Endothelial cell of umbilical vein (primary cell): ENCODE data around the gene RGS18. TPM values are rescaled to one million over a fixed set of nuclear protein-coding genes. Genes with fewer than 3 reads are reported as not detected.

Source experiments
- BruUV-seq: library from RNA; stranded (reverse); fragments of 400-500 nt; replicated peaks from 2 replicates; lab custom pipeline; 2021; lab: Mats Ljungman, UMichigan
- CTCF ChIA-PET: fragments of 300-600, 350-600 bp; sonication (Branson Sonifier 250); formaldehyde crosslinking; loops from one replicate; lab custom pipeline; 2021; ENCODE audit warnings: antibody characterized with exemption, inconsistent platforms; lab: Charles Lee
- POLR2A ChIA-PET: fragments of 300-600, 350-600 bp; sonication (Branson Sonifier 250); formaldehyde crosslinking; loops from one replicate; lab custom pipeline; 2021; ENCODE audit warnings: antibody characterized with exemption, inconsistent platforms; lab: Charles Lee
- DNase-seq: peaks from one replicate; pipeline ENCODE4 v3.0.0-alpha.2; 2011; ENCODE audit warnings: low read depth, low spot score
- FAIRE-seq: peaks from 2 replicates; lab custom pipeline; 2011; peaks lifted over from hg19 to GRCh38; lab: Jason Lieb, UNC
- H2AFZ ChIP-seq: 2 replicates; pipeline ENCODE4 v1.6.0; 2012; ENCODE audit warnings: low read depth, low read length, control low read depth, inconsistent platforms
- H3K27ac ChIP-seq: 2 replicates; pipeline ENCODE4 v1.5.1; 2011; ENCODE audit warnings: low read depth, mild to moderate bottlenecking, control low read depth, low read length, moderate library complexity; ENCODE audit not compliant: insufficient read depth
- H3K27me3 ChIP-seq, 2 experiments: 2 replicates each; pipeline versions ENCODE4 v1.6.0 to v1.6.1; 2011; ENCODE audit warnings: low read length in 2 of 2, mixed read lengths in 1 of 2; ENCODE audit not compliant: control insufficient read depth in 2 of 2, insufficient read depth in 2 of 2
- H3K36me3 ChIP-seq, 2 experiments: 2 replicates in 1 of 2; 3 replicates in 1 of 2; pipeline ENCODE4 v1.5.1; 2011; ENCODE audit warnings: low read length in 2 of 2, mild to moderate bottlenecking in 1 of 2, moderate library complexity in 1 of 2; ENCODE audit not compliant: control insufficient read depth in 2 of 2, insufficient read depth in 2 of 2; ENCODE audit errors: extremely low read depth in 1 of 2
- H3K4me1 ChIP-seq: 3 replicates; pipeline ENCODE4 v1.5.1; 2011; ENCODE audit warnings: mild to moderate bottlenecking, low read length; ENCODE audit not compliant: control insufficient read depth, insufficient read depth; ENCODE audit errors: extremely low read depth
- H3K4me2 ChIP-seq: 2 replicates; pipeline ENCODE4 v1.6.1; 2011; ENCODE audit warnings: low read length, control low read depth, mixed read lengths; ENCODE audit not compliant: insufficient read depth
- H3K4me3 ChIP-seq, 3 experiments: fragments of 200-600 bp in 1 of 3; sonication (generic), shearing (Covaris generic) in 1 of 3; replicated peaks in 1 of 3; 2 replicates each; pipeline ENCODE4 v1.5.1; 2011 to 2016; ENCODE audit warnings: control low read depth in 3 of 3, low read length in 3 of 3, mild to moderate bottlenecking in 2 of 3, inconsistent platforms in 1 of 3, low read depth in 1 of 3, moderate library complexity in 1 of 3; ENCODE audit not compliant: insufficient read depth in 1 of 3
- H3K79me2 ChIP-seq: 2 replicates; pipeline ENCODE4 v1.6.0; 2012; ENCODE audit warnings: low read length, inconsistent platforms; ENCODE audit not compliant: control insufficient read depth, insufficient read depth
- H3K9ac ChIP-seq: replicated peaks from 2 replicates; pipeline ENCODE3; 2011; ENCODE audit warnings: low read length, control low read depth; ENCODE audit not compliant: insufficient read depth; ENCODE audit errors: extremely low read depth
- H3K9me1 ChIP-seq: replicated peaks from 3 replicates; pipeline ENCODE4 v1.6.0; 2011; ENCODE audit warnings: mild to moderate bottlenecking, low read length; ENCODE audit not compliant: control insufficient read depth, insufficient read depth; ENCODE audit errors: extremely low read depth
- H3K9me3 ChIP-seq: replicated peaks from 2 replicates; pipeline ENCODE4 v1.5.1; 2012; ENCODE audit warnings: low read length, inconsistent platforms; ENCODE audit not compliant: control insufficient read depth, insufficient read depth
- H4K20me1 ChIP-seq: replicated peaks from 2 replicates; pipeline ENCODE3; 2011; ENCODE audit warnings: mild to moderate bottlenecking, low read length; ENCODE audit not compliant: control insufficient read depth, insufficient read depth; ENCODE audit errors: extremely low read depth
- CTCF ChIP-seq, 2 donors: IDR thresholded peaks; 1 replicate in 1 of 2; 2 replicates in 1 of 2; pipeline ENCODE4 v1.5.1; 2011; ENCODE audit warnings: low read length in 2 of 2, mild to moderate bottlenecking in 2 of 2, moderate library complexity in 2 of 2, control low read depth in 1 of 2, inconsistent platforms in 1 of 2, low read depth in 1 of 2; ENCODE audit not compliant: insufficient read depth in 1 of 2; ENCODE audit errors: extremely low read depth in 1 of 2
- EZH2 ChIP-seq: IDR thresholded peaks from 2 replicates; pipeline ENCODE4 v1.6.1; 2012; ENCODE audit warnings: borderline replicate concordance, low read depth, mild to moderate bottlenecking, moderate library complexity, low read length, inconsistent platforms; ENCODE audit not compliant: severe bottlenecking
- FOS ChIP-seq: IDR thresholded peaks from 2 replicates; pipeline ENCODE4 v1.6.1; 2011; ENCODE audit warnings: mild to moderate bottlenecking, low read length, moderate library complexity, borderline replicate concordance; ENCODE audit not compliant: insufficient read depth
- GATA2 ChIP-seq: IDR thresholded peaks from 2 replicates; pipeline ENCODE4 v1.7.0; 2011; ENCODE audit warnings: low read depth, mild to moderate bottlenecking, moderate library complexity, mixed read lengths, low read length; ENCODE audit not compliant: insufficient read length, insufficient read depth
- JUN ChIP-seq: IDR thresholded peaks from 2 replicates; pipeline ENCODE4 v1.6.1; 2011; ENCODE audit warnings: borderline replicate concordance, low read depth; ENCODE audit not compliant: insufficient read length, insufficient read depth
- MYC ChIP-seq: IDR thresholded peaks from one replicate; pipeline ENCODE4 v1.6.1; 2011; ENCODE audit warnings: mild to moderate bottlenecking, low read depth, low read length
- POLR2A ChIP-seq: IDR thresholded peaks from 2 replicates; pipeline ENCODE4 v1.6.1; 2012; ENCODE audit warnings: low read depth, mild to moderate bottlenecking, control low read depth, low read length
- POLR2AphosphoS5 ChIP-seq: IDR thresholded peaks from 2 replicates; pipeline ENCODE4 v1.6.1; 2012; ENCODE audit warnings: low read depth, mild to moderate bottlenecking, control low read depth, low read length, moderate library complexity; ENCODE audit not compliant: insufficient read depth
- dilution Hi-C: fragments of 300-500 bp; cut with MboI; formaldehyde crosslinking; loops from one replicate; pipeline ENCODE4 v1.15.0; 2019; ENCODE audit warnings: low sequenced_read_pairs; ENCODE audit not compliant: extremely low pct_ligation_motif_present
- intact Hi-C: fragments of 100-400 bp; cut with micrococcal nuclease; formaldehyde crosslinking; loops from one replicate; pipeline ENCODE4 v1.10.0; 2022
- polyA plus RNA-seq, 4 experiments: library from polyadenylated mRNA; depleted of rRNA in 3 of 4; stranded (reverse) in 3 of 4; unstranded in 1 of 4; fragments of >200 nt; gene quantifications; 2 replicates each; pipeline versions ENCODE4 v1.2.1 to v1.2.3, GENCODE V29; 2011 to 2012; ENCODE audit warnings: missing spikeins in 1 of 4
- total RNA-seq: library from RNA; stranded (reverse); gene quantifications from 2 replicates; pipeline ENCODE4 v1.2.3, GENCODE V29; 2021
- TF ChIP-seq, protein P1 (sequence below): IDR thresholded peaks from 2 replicates; pipeline ENCODE4 v1.6.1; 2011; ENCODE audit not compliant: insufficient read depth, insufficient read length

RGS18 gene
- total and polyA plus RNA-seq, 2 donors (not counting 3 experiments of a cell fraction or from before 2014, with no cell fraction given), result not detected

- Histone ChIP-seq H3K36me3 (no peaks in the 10 kb centered on the region), H3K27ac (no peak overlapping the region), H3K9me1 (no peaks in the 10 kb centered on the region), H3K9ac (no peak overlapping the region), H3K79me2 (no peaks in the 10 kb centered on the region), H3K4me3 (no peak overlapping the region), H4K20me1 (no peaks in the 10 kb centered on the region), H2AFZ (no peak overlapping the region), H3K4me2 (no peak overlapping the region), H3K4me1 (peaks cover 10% of the 10 kb centered on the region), H3K9me3 (no peaks in the 10 kb centered on the region), H3K27me3 (no peaks in the 10 kb centered on the region)
- dilution Hi-C loops (no loop called here), intact Hi-C loops (no loop called here)
- CTCF ChIA-PET, result no interaction called here
- DNase-seq (no peak), FAIRE-seq (no peak)
- POLR2A ChIA-PET, result no interaction called here
- BruUV-seq, result no TSS peak
- TF ChIP-seq EZH2 (no peak), POLR2A (no peak), POLR2AphosphoS5 (no peak), MYC (no peak), JUN (no peak), FOS (no peak), GATA2 (no peak), CTCF (IDR thresholded peaks at IDR 0.05; ENCODE audit: extremely low read depth in 1 of 2, insufficient read depth in 1 of 2, low read depth in 1 of 2, low read length in 2 of 2) (no peak)
- TF ChIP-seq, protein P1, sequence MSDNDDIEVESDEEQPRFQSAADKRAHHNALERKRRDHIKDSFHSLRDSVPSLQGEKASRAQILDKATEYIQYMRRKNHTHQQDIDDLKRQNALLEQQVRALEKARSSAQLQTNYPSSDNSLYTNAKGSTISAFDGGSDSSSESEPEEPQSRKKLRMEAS, result no peak
Observed at GRCh38 chr1:192175971-192176370, 17.7 kb downstream of the RGS18 start.
